ENCODE measurements around the gene SALL3.

The SALL3 gene

GRCh38 chr18:79046522-79046921 is 66.9 kb downstream of the SALL3 start (continued):
- TF ChIP-seq PRDM10 (tag by site-specific recombination; IDR thresholded peaks at IDR 0.05), result no peak

GRCh38 chr18:79047556-79048244 is 68.1 kb downstream of the SALL3 start:
- Histone ChIP-seq H3K36me3 (ENCODE audit: control insufficient read depth in 2 of 2, insufficient read depth in 1 of 2, low read length in 2 of 2) (no peaks in the 10 kb centered on the region), H3K4me3 (ENCODE audit: low read depth, low read length) (no peak overlapping the region), H3K27ac (ENCODE audit: extremely low read depth, low read depth, low read length) (no peak overlapping the region), H3K9me3 (ENCODE audit: control insufficient read depth, insufficient read depth, low read depth, low read length) (no peaks in the 10 kb centered on the region), H3K4me1 (ENCODE audit: control insufficient read depth, insufficient read depth, low read length) (no peaks in the 10 kb centered on the region)
- TF ChIP-seq ZSCAN23 (tag by site-specific recombination; IDR thresholded peaks at IDR 0.05) (no peak), ZNF335 (tag by site-specific recombination; conservative IDR thresholded peaks at IDR 0.05) (no peak), ZNF701 (tag by site-specific recombination; IDR thresholded peaks at IDR 0.05) (no peak)
- ChIA-PET POLR2A (no interaction called here), CTCF (no interaction called here)

- TF ChIP-seq PRDM4 (tag by site-specific recombination; IDR thresholded peaks at IDR 0.05), result peak; percentile 85
- no peak for TF ChIP-seq ZFP69B (tag by site-specific recombination; IDR thresholded peaks at IDR 0.05)
- no peak for TF ChIP-seq ZNF202 (tag by site-specific recombination; IDR thresholded peaks at IDR 0.05; ENCODE audit: borderline replicate concordance)
- TF ChIP-seq ZNF266 (tag by site-specific recombination; IDR thresholded peaks at IDR 0.05; ENCODE audit: low read depth), result no peak
- no peak for TF ChIP-seq YY1 (tag by site-specific recombination; IDR thresholded peaks at IDR 0.05)
- TF ChIP-seq ZNF600 (tag by site-specific recombination; IDR thresholded peaks at IDR 0.05), result no peak
- no peak for TF ChIP-seq ZNF175 (tag by site-specific recombination; IDR thresholded peaks at IDR 0.05)
- TF ChIP-seq ZNF433 (tag by site-specific recombination; IDR thresholded peaks at IDR 0.05; ENCODE audit: low read depth), result no peak
- H3K27ac ChIP-seq (ENCODE audit: extremely low read depth, low read depth, low read length), result no peak overlapping the region
- no peaks in the 10 kb centered on the region for H3K36me3 ChIP-seq (ENCODE audit: control insufficient read depth in 2 of 2, insufficient read depth in 1 of 2, low read length in 2 of 2)
- CTCF ChIA-PET, result no interaction called here
- no peaks in the 10 kb centered on the region for H3K4me1 ChIP-seq (ENCODE audit: control insufficient read depth, insufficient read depth, low read length)
- POLR2A ChIA-PET, result no interaction called here
- H3K9me3 ChIP-seq (ENCODE audit: control insufficient read depth, insufficient read depth, low read depth, low read length), result no peaks in the 10 kb centered on the region
- no peak overlapping the region for H3K4me3 ChIP-seq (ENCODE audit: low read depth, low read length)
These were observed 68.6 kb downstream of the SALL3 start for GRCh38 chr18:79048245-79048632.

- H3K4me1 ChIP-seq (ENCODE audit: control insufficient read depth, insufficient read depth, low read length), result no peaks in the 10 kb centered on the region
- H3K9me3 ChIP-seq (ENCODE audit: control insufficient read depth, insufficient read depth, low read depth, low read length), result no peaks in the 10 kb centered on the region
- no peak overlapping the region for H3K4me3 ChIP-seq (ENCODE audit: low read depth, low read length)
- no peak for TF ChIP-seq HOXD13 (CRISPR knock-in tag; IDR thresholded peaks at IDR 0.05; ENCODE audit: borderline replicate concordance)
- no peak for TF ChIP-seq ZNF423 (tag by site-specific recombination; IDR thresholded peaks at IDR 0.05)
- no peak for TF ChIP-seq ZNF843 (tag by site-specific recombination; IDR thresholded peaks at IDR 0.05)
- no peak for TF ChIP-seq ZNF768 (tag by site-specific recombination; IDR thresholded peaks at IDR 0.05)
- TF ChIP-seq TCF7L2 (IDR thresholded peaks at IDR 0.05; ENCODE audit: borderline replicate concordance, low read depth, low read length), result no peak
- no peak for TF ChIP-seq ZNF16 (tag by site-specific recombination; IDR thresholded peaks at IDR 0.05; ENCODE audit: low read depth)
- no peak for TF ChIP-seq ZNF24 (tag by site-specific recombination; IDR thresholded peaks at IDR 0.05)
- TF ChIP-seq ZNF555 (tag by site-specific recombination; conservative IDR thresholded peaks at IDR 0.05), result no peak
- TF ChIP-seq KLF7 (tag by site-specific recombination; IDR thresholded peaks at IDR 0.05; ENCODE audit: borderline replicate concordance), result no peak
- no peak for TF ChIP-seq ZNF626 (tag by site-specific recombination; IDR thresholded peaks at IDR 0.05)
- no peak for TF ChIP-seq ZNF155 (tag by site-specific recombination; IDR thresholded peaks at IDR 0.05)
- TF ChIP-seq YY1 (tag by site-specific recombination; IDR thresholded peaks at IDR 0.05), result no peak
- no peak for TF ChIP-seq ZNF140 (tag by site-specific recombination; IDR thresholded peaks at IDR 0.05)
- TF ChIP-seq ZNF514 (tag by site-specific recombination; IDR thresholded peaks at IDR 0.05), result no peak
- no peak for TF ChIP-seq ZNF23 (tag by site-specific recombination; IDR thresholded peaks at IDR 0.05; ENCODE audit: borderline replicate concordance)
- H3K27ac ChIP-seq (ENCODE audit: extremely low read depth, low read depth, low read length), result no peak overlapping the region
- ChIA-PET POLR2A (interaction anchor here (0.7 kb wide), 1 partner anchor 974 kb away, joined by 3 read pairs; no protein-coding TSS in a partner anchor), CTCF (no interaction called here)
- no peaks in the 10 kb centered on the region for H3K36me3 ChIP-seq (ENCODE audit: control insufficient read depth in 2 of 2, insufficient read depth in 1 of 2, low read length in 2 of 2)
These were observed 69.9 kb downstream of the SALL3 start for GRCh38 chr18:79049506-79049905.
